HG02678 (cell line): ENCODE measurements around the gene PTTG1IP2.
A peak's percentile ranks its signal among the peaks of the same experiment; 100 is the strongest.
"Not testable (repeated sequence)": the region's sequence is repeated elsewhere in the genome, so short reads cannot be mapped to it uniquely, and the experiment has no call there.

Experiments
- ATAC-seq: cut with Tn5 transposase; IDR thresholded peaks from one replicate; pipeline ENCODE4 v1.9.1; 2021; ENCODE audit warnings: mild to moderate bottlenecking, moderate library complexity; ENCODE audit not compliant: unreplicated experiment

The PTTG1IP2 gene

DNA sequence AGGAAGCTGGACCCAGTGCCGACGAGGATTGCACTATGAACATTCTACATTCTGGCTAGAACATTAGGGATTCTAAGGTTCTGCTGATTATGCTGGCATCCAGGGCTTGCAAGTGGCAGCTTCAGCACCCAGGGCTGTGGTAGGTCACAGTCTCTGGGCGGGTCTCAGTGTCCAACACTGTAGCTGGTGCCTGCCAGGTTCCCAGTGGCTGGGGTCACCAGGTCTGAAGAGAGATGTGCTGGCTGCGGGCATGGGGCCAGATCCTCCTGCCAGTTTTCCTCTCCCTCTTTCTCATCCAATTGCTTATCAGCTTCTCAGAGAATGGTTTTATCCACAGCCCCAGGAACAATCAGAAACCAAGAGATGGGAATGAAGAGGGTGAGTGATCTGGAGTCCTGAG, at the start of gene PTTG1IP2:
Gene PTTG1IP2 (plus strand): TSS at position 86 of the 400 bp plus-strand sequence. CDS start 148 bp downstream, at position 234.
- ATAC-seq = no peak

DNA sequence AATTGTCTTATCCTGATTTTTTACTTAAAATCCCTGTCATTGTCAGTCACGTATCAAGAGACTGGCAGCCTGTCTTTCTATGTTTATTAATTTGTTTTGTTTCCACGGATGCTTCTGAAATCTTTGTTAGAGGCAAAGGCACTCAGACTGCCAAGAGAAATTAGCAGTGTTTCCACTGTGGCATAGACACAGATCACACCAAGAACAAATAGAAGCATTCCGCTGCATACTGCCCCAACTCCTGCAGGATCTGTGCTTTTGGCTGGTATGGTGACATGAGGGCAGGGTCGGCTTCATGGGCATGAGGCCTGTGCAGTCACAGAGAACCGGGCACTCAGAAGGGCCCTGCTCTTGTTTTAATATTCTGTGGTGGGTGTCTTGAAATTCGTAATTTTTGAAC, 47.8 kb upstream of the PTTG1IP2 start:
- ATAC-seq = no peak

DNA sequence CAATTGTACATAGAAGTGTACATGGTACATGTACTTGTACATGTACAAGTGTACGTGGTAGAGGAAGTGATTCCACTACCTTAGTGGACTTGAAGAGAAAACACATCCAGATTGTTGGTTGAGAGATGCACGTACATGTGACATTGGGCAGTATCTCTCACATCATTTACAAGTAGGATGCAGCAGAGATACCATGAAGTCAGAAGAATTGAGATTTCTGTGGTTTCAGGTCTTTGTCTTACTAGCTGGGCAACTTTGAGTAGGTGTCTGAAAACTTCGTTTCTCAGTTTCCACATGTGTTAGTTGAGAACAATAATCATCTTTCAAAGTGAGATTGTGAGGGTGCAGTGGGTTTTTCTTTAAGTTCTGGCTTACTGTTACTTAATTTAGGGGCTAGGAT, 44.7 kb upstream of the PTTG1IP2 start:
- ATAC-seq = peak; percentile 97

DNA sequence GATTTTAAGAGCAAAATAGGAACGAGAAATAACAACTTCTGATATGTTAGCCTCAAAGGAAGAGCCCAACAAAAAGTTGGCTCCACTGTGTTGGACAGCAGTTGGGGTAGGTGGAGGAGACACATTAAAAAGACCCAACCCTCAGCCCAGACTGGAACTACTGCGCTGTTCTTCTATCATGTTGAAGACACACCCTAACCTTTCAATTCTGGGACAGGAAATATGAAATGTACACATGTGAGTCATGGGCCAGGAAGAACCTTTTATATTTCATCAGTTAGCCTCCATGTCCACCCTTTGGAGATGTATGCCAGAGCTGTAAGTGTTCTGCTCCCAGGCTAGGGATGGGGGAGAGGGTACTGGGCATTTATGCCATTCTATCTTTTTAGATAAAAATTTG, 44.1 kb upstream of the PTTG1IP2 start:
- ATAC-seq = no peak

DNA sequence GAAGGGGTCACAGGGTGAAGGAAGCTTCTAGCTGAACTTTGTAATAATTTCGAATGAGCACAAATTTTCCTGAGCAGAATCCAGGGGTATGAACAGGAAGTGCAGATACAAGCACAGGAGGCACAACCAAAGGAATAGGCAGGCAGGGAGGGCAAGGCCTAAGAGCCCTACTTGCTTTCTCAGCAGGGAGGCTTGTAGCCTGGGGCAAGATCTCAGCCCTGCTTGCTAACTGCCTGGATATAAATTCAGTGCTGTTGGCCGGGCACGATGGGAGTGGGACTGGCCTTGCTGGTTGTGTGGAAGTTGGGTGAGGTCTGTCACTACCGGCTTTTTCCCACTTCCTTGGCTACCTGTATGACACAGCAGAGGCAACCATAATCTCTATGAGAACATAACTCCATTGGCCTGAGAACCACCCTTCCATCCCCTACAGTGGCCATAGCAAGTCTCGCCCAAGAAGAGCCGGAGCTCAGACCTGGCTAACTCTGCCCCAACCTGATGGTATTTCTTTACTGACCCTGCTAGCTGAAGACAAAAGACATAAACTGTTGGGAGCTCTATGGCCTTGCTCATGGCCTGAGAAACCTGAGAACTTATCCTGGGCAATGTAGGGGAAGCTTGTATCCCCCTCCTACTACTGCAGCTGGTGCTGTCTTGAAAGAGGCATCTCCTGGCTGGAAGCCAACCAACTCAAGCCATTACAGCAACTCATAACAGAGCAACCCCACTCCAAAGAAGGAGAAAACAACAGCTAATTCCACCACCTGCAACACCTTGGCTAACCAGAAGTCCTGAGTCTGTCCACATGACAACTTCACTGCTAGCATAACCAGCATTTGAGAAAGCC, 38.6 kb upstream of the PTTG1IP2 start:
- no peak for ATAC-seq

DNA sequence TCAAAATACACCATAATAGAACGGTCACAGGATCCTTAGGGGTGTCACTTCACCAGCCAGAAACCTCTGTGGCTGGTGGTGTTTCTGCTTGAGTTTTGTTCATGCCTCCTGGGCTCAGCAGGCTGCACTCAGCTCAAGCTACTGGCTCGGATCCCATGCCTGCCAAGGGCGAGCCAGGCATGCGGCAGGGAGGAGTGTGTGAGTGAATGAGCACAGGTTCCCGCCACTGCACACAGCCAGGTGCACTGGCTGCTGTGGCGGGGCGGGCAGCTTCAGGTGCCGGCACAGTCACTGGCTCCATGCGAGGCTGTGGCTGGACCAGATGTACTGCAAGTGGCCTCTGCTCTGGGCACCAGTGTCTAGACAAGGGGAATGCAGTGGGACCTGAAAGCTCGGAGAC, 36.7 kb upstream of the PTTG1IP2 start:
- ATAC-seq = no peak

DNA sequence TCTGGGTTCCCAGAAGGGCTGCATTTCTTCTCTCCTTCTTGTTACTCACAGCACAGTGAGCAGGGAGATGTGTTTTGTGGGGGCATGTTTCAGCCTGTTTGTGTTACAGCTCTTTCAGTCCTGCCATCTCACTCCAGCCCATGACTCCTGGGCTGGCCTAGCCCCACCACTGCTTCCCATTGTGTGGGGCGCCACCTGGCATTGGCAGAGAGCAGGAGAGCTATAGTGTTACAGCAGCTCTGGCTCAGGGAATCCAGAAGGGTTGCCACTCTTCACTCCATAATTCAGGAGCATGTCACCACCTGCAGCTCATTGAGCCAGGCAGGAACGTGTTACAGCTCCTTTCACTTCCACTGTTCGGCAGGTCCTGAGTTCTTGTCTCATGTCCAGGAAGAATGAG, 36.2 kb upstream of the PTTG1IP2 start:
- no peak for ATAC-seq

DNA sequence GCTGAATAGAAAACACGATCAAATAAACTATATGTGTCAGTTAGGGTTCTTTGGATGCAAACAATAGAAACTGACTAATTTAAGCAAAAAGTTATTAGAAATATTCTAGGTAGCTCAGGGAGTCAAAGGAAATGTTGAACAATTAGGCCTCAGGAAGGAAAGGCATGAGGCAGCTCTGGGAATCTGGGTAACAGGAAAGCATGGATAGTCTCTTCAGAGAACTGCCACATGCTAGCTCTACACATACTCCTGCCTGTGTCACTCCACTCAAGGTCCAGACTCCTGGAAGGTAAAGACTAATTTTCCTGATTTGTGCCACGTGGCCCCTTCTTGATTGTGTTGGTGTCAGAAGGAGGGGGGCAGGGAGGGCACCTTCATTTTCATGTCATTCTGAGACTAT, 23.8 kb upstream of the PTTG1IP2 start:
- no peak for ATAC-seq

DNA sequence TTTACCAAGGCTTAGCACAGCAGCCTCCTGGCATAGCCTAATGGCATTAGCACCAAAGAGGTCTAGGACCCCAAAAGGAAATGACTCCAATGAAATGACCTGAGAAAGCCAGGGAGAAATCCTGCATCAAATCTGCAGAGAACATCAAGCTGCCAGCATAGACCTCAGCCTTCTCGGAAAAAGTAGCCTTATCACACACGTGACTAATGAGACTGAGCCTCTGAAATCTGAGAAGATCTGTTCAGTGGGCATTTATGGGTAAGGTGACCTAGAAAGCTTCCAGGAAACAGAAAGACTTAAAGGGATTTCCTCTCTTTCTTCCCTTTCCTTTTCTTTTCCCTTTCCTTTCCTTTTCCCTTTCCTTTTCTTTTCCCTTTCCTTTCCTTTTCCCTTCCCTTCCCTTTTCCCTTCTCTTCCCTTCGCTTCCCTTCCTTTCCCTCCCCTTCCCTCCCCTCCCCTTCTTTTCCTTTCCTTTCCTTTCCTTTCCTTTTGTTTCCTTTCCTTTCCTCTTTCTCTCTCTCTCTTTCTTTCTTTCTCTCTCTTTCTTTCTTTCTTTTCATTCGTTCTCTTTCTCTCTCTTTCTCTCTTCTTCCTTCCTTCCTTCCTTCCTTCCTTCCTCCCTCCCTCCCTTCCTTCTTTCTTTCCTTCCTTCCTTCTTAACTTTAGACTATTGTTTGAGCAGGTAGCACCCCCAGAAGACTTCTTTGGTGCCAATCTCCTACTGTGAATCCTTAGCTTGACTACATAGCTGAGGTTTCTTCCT, 23.1 kb upstream of the PTTG1IP2 start:
- ATAC-seq = no peak

DNA sequence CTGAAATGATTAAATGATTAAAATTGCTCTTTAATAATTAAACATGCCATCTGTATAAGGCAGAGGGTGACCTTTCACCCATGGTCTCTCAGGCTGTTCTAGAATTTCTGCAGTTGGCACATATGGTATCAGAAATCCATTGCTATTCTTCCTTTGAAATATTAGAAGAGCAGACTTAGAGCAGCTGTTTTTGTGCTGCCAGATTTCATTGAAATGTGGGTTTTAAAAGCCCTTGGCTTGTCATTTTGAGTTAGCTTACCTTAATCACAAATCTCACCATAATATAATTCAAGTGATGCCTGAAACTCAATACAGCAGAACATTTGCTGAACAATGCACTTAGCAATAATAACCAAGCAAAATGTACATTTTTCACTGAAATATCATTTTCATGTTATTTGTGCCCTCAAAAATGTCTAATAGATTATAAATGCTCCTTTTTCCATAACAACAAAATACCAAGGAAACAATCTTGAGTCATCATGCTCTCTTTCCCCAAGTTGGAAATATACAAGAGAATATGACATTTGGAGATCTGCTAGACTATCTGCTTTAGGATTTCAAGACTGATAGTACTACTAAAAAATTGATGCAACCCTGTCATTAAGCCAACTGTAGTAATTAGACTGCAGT, 16.1 kb upstream of the PTTG1IP2 start:
- no peak for ATAC-seq

DNA sequence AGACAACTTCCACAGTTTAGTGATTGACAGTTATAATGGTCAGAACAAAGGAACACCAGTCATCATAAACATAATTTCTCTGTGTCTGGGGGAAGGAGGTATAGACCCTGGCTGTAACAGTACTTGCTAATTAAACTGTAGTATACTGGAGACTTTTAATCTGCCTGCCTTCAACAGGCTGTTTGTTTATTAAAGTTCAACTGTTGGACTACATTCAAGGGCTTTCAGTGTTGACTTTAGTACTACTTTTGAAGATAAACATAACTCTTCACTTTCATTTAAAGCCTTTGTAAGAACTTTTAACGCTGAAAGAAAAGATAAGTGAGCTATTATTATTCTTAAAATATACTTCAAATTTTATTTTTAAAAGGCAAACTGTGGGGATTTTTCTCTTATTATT, 15.5 kb upstream of the PTTG1IP2 start:
- no peak for ATAC-seq

DNA sequence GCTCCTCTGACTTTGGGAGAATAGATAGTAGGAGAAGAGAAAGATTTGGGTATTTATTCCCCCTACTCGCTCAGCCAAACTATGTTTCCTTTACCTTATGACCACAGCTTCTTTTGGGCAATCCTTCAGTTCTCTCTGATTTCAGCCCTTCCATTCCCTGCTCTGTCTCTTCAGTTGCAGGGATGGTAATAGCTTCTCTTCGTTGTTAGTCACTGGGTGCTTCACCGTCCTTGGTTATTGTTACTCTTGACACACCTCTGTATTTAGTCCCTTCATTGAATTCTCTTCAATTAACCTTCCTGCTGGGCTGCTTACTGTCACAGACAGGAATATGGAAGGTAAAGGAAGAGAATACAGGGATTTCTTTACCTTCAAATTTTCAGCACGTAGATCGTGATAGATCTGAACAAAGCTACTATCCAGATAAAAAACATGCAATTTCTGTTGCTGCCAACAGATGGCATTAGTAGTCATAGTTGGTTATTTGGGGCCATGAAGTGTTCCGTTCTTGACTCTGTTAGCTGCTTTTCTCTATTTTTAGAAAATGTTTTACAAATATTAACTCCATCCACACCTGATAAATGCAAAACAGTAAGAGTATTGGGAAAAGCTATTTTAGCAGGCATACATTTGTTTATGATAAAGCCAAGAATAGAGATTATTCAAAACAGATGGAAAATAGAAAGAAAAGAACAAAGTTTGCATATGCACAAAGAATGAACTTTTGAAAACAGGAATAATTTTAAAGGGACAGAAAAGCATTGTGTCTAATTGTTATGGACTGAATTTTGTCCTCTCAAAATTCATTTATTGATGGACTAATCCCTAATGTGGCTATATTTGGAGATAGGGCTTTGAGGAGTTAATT, 14.0 kb upstream of the PTTG1IP2 start:
- peak; percentile 82 for ATAC-seq

DNA sequence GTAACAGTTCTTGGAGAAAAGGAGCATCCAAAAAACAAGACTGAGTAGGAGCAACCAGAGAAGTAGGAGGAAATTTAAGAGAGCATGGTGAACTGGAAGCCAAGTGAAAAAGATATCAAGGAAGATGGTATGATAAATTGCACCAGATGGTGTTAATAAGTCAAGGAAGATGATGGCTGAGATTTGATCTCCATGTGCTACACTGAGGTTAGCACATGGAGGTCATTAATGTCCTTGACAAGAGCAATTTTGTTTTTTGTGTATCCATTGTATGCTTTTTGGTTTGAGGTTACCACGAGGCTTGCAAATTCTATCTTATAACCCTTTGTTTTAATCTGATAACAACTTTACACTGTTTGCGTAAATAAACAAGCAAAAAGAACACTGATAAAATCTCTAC, 11.3 kb upstream of the PTTG1IP2 start:
- ATAC-seq = no peak

DNA sequence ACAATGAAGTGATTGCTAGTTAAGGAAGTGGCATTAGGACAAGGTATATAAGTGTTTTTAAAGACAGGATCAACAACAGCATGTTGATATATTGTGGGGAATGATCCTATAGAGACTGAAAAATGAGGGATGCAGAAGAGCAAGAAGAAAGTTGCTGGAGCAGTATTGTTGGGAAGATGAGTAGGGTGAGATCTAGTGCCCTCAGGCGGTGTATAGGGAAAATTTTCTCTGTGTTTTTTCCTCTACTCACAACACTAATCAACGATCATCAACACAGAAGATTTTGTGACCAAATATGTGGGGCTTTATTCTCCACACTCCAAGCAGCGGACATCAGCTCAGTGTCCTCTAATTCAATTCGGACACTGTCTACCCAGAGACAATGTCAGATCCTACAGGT, 9.6 kb upstream of the PTTG1IP2 start:
- ATAC-seq = no peak

DNA sequence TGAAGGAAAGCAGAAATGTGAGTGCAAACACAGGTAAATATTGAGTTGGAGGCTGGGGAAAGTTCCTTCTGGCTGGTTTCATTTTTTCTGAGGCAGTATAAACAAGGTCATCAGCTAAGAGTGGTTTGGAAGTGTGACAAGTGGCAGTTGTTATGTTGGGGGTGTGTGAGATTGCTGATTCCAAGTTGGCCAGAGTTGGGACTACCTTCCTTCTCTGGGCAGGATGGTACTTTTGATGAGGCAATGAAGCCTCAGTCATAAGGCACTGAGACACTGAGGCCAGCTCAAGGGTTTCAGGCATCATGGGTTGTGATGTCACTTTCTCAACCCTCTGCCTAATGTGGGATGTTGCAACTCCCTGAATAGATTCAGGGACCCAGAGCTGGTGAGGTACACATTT, 8.2 kb upstream of the PTTG1IP2 start:
- ATAC-seq = no peak

DNA sequence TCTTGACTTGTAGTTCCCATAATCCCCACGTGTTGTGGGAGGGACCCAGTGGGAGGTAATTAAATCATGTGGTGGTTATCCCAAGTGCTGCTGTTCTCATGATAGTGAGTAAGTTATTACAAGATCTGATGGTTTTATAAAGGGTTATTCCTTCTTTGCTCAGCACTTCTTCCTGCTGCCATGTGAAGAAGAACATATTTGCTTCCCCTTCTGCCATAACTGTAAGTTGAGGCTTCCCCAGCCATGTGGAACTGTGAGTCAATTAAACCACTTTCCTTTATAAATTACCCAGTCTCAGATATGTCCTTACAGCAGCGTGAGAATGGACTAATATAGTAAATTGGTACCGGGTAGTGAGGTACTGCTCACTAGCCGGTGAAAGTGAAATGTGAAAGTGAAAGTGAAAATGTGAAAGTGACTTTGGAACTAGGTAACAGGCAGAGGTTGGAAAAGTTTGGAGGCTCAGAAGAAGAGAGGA, 6.2 kb upstream of the PTTG1IP2 start:
- ATAC-seq = not testable (repeated sequence)

DNA sequence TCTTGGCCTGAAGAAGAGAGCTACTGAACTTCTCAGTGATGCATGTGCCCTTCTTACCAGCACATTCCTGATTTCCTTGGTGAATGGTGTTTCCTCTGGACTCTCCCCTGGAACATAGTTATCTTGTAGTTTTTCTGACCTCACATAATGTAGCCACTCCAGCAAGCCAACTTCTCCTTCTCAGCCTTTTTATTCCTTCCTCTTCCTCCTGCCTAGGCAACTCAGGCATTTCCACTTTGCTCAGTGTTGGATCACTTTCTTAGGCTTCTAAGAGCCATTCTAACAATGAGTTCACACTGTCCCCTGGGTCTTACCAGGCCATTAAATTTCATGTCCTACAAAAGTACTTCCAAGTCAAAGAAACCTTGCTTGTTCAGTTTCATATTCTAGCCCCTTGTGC, 3.6 kb upstream of the PTTG1IP2 start:
- ATAC-seq = no peak

DNA sequence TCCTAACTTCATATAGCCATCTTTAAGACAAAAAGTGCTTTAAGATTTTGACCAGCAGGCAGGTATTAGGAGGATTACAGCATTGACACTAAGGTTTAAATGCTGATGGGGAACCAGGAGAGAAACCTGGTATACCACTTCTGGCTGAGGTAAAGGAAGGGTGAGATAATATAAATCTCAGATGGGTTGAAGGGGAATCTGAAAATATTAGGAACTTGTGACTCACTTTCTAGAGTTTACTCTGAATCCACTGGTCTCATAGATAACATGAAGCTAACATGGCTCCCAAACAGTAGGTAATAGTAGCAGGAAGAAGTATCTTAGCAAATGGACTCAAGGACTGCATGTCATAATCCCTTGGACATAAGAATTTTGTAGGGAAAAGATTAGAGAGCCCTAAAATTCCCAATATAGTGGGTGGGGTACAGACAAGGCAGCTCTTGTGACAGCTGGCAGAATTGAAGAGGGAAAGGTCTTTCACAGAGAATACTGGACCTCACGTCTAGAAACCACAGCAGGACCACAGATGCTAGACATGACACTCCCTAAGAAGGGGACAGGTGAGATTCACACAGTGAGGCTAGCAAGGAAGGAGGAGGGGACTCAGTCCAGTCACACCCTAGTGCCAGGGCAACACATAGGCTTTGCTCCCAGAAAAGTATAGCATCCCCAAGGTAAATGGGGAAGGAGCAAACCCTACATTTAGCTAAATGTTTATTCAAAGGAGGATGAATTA, 3.5 kb downstream of the PTTG1IP2 start:
- ATAC-seq = no peak

DNA sequence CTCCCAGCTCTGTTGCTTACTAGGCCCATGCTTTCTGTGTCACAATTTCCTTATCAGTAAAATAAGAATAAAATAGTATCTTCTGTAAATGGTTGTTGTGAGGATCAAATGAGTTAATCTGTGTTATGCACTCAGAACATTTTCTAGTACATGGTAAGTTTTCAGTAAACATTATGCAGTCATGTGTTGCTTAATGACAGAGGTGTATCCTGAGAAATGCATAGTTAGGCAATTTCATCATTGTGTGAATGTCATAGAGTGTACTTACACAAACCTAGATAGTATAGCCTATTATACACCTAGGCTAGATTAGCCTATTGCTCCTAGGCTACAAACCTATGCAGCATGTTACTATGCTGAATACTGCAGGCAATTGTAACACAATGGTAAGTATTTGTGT, 4.4 kb downstream of the PTTG1IP2 start:
- no peak for ATAC-seq
